ENCODE data around the gene LTBP2. TPM values are rescaled to one million over a fixed set of nuclear protein-coding genes. Genes with fewer than 3 reads are reported as not detected.

LTBP2 gene
- total and polyA plus RNA-seq, 2 of the 8 experiments (the other 6 are each of a cell fraction or from before 2014, with no cell fraction given), result 0.48 to 0.89 TPM

DNA sequence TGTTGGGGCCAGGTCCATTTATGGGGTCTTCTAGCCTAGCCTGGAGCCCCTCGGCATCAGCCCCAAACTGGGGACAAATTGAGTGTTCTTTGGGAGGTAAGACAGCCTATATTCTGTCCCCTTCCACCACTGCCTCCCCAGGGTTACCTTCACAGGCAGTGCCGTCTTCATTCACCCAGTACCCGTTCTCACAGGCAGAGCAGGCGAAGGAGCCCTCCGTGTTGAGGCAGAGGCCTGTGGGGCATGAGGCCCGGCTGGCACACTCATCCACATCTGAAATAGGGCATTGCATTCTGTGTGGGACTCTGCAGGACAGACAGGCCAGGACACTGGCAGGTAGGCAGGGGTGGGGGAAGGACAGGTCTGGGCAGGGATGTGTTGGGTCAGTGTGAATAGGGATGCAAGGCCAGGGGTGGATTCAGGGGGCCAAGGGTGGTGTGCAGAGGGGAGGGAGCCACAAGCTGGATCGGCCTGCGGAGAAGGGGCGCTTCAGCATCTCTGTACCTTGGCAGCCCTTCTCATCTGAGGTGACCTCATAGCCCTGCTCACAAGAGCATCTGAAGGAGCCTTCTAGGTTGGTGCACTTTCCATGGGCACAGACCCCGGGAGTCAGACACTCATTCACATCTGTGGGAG, 102.3 kb downstream of the LTBP2 start (continued):
- TF ChIP-seq CEBPB (IDR thresholded peaks at IDR 0.05; ENCODE audit: low read depth, low read length) (no peak), FOSL1 (IDR thresholded peaks at IDR 0.05; ENCODE audit: insufficient read depth, low read depth, low read length) (no peak), CREB1 (IDR thresholded peaks at IDR 0.05) (no peak), CHD2 (IDR thresholded peaks at IDR 0.05; ENCODE audit: low read length) (no peak)
- TF ChIP-seq, protein P1, sequence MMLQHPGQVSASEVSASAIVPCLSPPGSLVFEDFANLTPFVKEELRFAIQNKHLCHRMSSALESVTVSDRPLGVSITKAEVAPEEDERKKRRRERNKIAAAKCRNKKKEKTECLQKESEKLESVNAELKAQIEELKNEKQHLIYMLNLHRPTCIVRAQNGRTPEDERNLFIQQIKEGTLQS (IDR thresholded peaks at IDR 0.05; ENCODE audit: insufficient read depth, low read depth, low read length), result no peak
- TF ChIP-seq, protein P2, sequence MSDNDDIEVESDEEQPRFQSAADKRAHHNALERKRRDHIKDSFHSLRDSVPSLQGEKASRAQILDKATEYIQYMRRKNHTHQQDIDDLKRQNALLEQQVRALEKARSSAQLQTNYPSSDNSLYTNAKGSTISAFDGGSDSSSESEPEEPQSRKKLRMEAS (IDR thresholded peaks at IDR 0.05), result no peak

All from H1 (cell line).